Bronchial epithelial cell (primary cell): ENCODE results near the gene FANCM. TPM values are rescaled to one million over a fixed set of nuclear protein-coding genes. Genes with fewer than 3 reads are reported as not detected.

Source experiments
- DNase-seq: peaks from one replicate; pipeline ENCODE4 v3.0.0-alpha.2; 2010; ENCODE audit warnings: low read depth
- FAIRE-seq: peaks from 2 replicates; lab custom pipeline; 2011; peaks lifted over from hg19 to GRCh38; lab: Jason Lieb, UNC
- H3K27me3 ChIP-seq: 2 replicates; pipeline ENCODE4 v1.5.1; 2011; ENCODE audit warnings: low read length; ENCODE audit not compliant: control insufficient read depth, insufficient read depth
- H3K36me3 ChIP-seq: 2 replicates; pipeline ENCODE4 v1.5.1; 2011; ENCODE audit warnings: low read length; ENCODE audit not compliant: control insufficient read depth, insufficient read depth
- H3K4me3 ChIP-seq: 2 replicates; pipeline ENCODE4 v1.5.1; 2011; ENCODE audit warnings: mild to moderate bottlenecking, low read depth, low read length, control low read depth
- CTCF ChIP-seq: IDR thresholded peaks from 2 replicates; pipeline ENCODE4 v1.5.1; 2011; ENCODE audit warnings: mild to moderate bottlenecking, moderate library complexity, low read length, control low read depth, inconsistent platforms; ENCODE audit not compliant: insufficient read depth, severe bottlenecking
- total RNA-seq: library from RNA; depleted of rRNA; stranded (reverse); fragments of >200 nt; gene quantifications from 2 replicates; pipeline ENCODE4 v1.2.1, GENCODE V29; 2014

The FANCM gene
- total RNA-seq = 2.3 and 2.9 TPM in 2 replicates

- no peaks in the 10 kb centered on the region for H3K27me3 ChIP-seq
- no peak for TF ChIP-seq CTCF
- H3K4me3 ChIP-seq = peak within 1 kb of the TSS; percentile 71
- no peaks in the 10 kb centered on the region for H3K36me3 ChIP-seq
- FAIRE-seq (no peak), DNase-seq (peak; percentile 95)
These were observed at the start of gene FANCM for GRCh38 chr14:45135659-45136395. Gene FANCM, plus strand, starts transcription at chr14:45135930. Its CDS starts 102 bp downstream, at chr14:45136032.

GRCh38 chr14:45089813-45090212, 45.9 kb upstream of the FANCM start:
- Histone ChIP-seq H3K36me3 (peaks cover 3% of the 10 kb centered on the region), H3K4me3 (no peak overlapping the region), H3K27me3 (no peaks in the 10 kb centered on the region)
- no peak for TF ChIP-seq CTCF
- no peak for FAIRE-seq
- peak; percentile 95 for DNase-seq

GRCh38 chr14:45091710-45092109, 44.0 kb upstream of the FANCM start:
- FAIRE-seq = no peak
- Histone ChIP-seq H3K36me3 (peaks cover 8% of the 10 kb centered on the region), H3K4me3 (no peak overlapping the region), H3K27me3 (no peaks in the 10 kb centered on the region)
- peak; percentile 73 for DNase-seq
- no peak for TF ChIP-seq CTCF

- TF ChIP-seq CTCF = no peak
- DNase-seq (no peak), FAIRE-seq (no peak)
- Histone ChIP-seq H3K36me3 (peaks cover 7% of the 10 kb centered on the region), H3K4me3 (no peak overlapping the region), H3K27me3 (no peaks in the 10 kb centered on the region)
These were observed 41.5 kb upstream of the FANCM start for GRCh38 chr14:45094275-45094674.

- no peak for FAIRE-seq
These were observed 40.6 kb upstream of the FANCM start for GRCh38 chr14:45095143-45095542.

More at GRCh38 chr14:45095143-45095542, 40.6 kb upstream of the FANCM start:
- no peak overlapping the region for H3K4me3 ChIP-seq
- DNase-seq = no peak
- H3K36me3 ChIP-seq = peaks cover 7% of the 10 kb centered on the region
- H3K27me3 ChIP-seq = no peaks in the 10 kb centered on the region
- TF ChIP-seq CTCF = no peak
